Retinal pigment epithelial cell (primary cell): ENCODE results near the gene RALY.
"Not testable (repeated sequence)": the region's sequence is repeated elsewhere in the genome, so short reads cannot be mapped to it uniquely, and the experiment has no call there.

Source experiments
- DNase-seq: peaks from one replicate; pipeline ENCODE4 v3.0.0-alpha.2; 2010; ENCODE audit warnings: low read depth
- H3K4me3 ChIP-seq: 2 replicates; pipeline ENCODE4 v1.5.1; 2011; ENCODE audit warnings: mild to moderate bottlenecking, low read length, control low read depth, moderate library complexity
- TF ChIP-seq, protein P1 (sequence below): conservative IDR thresholded peaks from 2 replicates; pipeline ENCODE4 v1.5.1; 2011; ENCODE audit warnings: low read depth, low read length, control low read depth, inconsistent platforms

RALY gene

GRCh38 chr20:34023937-34024722 is 30.4 kb downstream of the RALY start:
- TF ChIP-seq, protein P1, sequence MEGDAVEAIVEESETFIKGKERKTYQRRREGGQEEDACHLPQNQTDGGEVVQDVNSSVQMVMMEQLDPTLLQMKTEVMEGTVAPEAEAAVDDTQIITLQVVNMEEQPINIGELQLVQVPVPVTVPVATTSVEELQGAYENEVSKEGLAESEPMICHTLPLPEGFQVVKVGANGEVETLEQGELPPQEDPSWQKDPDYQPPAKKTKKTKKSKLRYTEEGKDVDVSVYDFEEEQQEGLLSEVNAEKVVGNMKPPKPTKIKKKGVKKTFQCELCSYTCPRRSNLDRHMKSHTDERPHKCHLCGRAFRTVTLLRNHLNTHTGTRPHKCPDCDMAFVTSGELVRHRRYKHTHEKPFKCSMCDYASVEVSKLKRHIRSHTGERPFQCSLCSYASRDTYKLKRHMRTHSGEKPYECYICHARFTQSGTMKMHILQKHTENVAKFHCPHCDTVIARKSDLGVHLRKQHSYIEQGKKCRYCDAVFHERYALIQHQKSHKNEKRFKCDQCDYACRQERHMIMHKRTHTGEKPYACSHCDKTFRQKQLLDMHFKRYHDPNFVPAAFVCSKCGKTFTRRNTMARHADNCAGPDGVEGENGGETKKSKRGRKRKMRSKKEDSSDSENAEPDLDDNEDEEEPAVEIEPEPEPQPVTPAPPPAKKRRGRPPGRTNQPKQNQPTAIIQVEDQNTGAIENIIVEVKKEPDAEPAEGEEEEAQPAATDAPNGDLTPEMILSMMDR: no peak
- DNase-seq: no peak
- no peak overlapping the region for H3K4me3 ChIP-seq

DNA sequence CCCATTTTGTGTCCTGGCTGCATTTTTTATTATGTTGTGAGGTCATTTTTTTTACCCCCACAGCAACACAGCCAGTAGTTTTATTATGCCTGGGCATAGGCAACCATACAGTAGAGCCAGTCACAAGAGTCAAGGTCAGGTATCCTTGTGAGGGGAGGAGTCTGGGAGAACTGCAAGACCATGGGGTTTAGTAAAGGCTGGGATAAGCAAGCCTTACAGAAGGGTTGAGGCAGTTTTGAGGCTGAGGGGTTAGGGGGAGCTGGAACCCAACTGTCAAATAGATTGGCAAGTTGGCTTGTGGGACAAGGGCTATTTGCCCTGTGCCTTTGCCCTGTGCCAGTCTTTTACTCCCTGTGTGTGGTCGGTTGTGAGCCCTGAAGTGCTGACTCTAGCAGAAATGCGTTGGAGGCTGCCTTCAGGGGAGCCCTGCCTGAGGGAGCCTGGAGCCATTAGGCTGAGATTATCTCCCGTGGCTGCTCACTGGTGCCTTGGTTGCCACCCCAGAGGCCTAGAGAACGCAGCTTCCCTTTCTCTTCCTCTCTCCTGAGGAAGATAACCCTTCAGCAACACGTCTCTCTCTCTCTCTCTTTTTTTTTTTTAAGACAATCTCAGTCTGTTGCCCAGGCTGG is 31.1 kb downstream of the RALY start:
- TF ChIP-seq, protein P1: no peak
- no peak for DNase-seq
- no peak overlapping the region for H3K4me3 ChIP-seq

DNA sequence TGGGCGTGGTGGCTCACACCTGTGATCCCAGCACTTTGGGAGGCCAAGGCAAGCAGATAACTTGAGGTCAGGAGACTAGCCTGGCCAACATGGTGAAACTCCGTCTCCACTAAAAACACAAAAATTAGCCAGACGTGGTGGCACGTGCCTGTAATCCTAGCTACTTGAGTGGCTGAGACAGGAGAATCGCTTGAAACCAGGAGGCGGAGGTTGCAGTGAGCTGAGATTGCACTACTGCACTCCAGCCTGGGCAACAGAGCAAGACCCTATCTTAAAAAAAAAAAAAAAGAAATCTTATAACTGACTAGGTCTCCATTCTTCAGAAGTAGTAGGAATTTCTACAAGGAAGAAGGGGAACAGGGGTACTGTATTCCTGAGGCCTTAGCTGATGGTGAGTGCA is 34.3 kb downstream of the RALY start:
- not testable (repeated sequence) for DNase-seq, H3K4me3 ChIP-seq

- H3K4me3 ChIP-seq: no peak overlapping the region
- TF ChIP-seq, protein P1: no peak
- no peak for DNase-seq
Measured at GRCh38 chr20:34029415-34029814, 35.7 kb downstream of the RALY start.

GRCh38 chr20:34030456-34030855 is 36.7 kb downstream of the RALY start:
- TF ChIP-seq, protein P1: no peak
- no peak overlapping the region for H3K4me3 ChIP-seq
- no peak for DNase-seq

DNA sequence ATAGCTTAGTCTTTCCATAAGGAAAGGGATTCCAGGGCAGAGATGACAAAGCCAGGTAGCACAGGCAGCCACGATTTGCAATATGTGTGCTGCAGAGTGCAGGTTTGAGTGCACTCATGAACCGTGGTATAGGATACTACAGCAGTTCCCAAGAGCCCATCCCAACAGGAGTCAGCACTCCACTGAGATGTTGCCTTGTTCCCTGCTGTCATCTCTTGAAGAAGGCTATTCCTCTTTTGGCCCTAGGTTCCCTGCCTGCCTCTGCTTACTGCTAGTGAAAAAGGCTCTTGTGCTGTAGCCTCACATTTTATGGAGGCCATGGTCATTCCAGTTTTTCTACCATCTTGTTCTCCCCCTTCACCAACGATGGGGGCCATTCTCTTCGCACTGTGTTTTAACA is 40.2 kb downstream of the RALY start:
- H3K4me3 ChIP-seq: no peak overlapping the region
- no peak for DNase-seq
- TF ChIP-seq, protein P1: no peak

DNA sequence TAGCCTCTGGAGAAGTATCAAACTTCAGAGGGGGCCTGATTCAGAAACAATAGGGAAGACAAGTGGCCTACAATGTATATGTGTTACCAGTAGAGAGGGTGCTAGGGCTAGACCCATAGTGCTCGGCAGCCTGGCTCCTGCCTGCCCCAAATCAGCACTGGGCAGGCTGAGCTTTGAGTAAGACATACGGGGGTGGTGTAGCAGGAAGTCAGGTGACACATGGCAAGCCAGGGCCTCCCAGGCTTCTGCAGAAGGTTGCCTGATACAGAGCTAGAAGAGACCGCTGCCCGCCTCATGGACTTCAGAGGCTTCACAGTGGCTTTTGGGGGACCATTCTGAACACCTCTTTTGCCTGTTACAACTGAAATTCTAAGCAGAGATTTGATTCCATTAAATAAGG is 43.4 kb downstream of the RALY start:
- no peak overlapping the region for H3K4me3 ChIP-seq
- no peak for DNase-seq
- TF ChIP-seq, protein P1: no peak
